ENCODE measurements around the gene SMTNL2.

Gene SMTNL2

DNA sequence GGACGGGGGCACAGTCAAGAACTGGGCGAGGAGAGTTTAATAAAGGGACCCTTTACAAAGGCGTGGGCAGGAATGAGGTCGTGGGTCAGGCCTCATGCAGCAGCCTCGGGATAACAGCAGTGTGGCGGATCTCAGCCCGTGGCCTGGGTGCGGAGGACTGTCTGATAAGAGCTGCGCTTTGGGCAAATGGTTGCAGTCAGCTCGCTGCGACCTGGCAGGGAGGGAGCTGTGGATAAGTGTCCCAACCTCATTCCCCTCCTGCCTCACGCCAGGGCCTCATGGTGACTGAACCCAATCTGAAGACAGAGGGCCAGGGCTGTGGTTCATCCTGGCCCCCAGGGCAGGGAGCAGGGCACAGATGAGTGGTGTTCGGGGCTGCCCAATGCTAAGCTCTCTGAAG lies 13.6 kb downstream of the SMTNL2 start:
- H3K4me3 ChIP-seq (ENCODE audit: low read length): no peak overlapping the region
- H3K27me3 ChIP-seq (ENCODE audit: control insufficient read depth, low read length): no peaks in the 10 kb centered on the region
- H4K20me1 ChIP-seq (ENCODE audit: control insufficient read depth, insufficient read depth, low read depth, low read length): no peaks in the 10 kb centered on the region
- H3K27ac ChIP-seq (ENCODE audit: low read depth, low read length): no peak overlapping the region
- no peaks in the 10 kb centered on the region for H3K36me3 ChIP-seq (ENCODE audit: control insufficient read depth, low read length)
- no peak overlapping the region for H3K4me2 ChIP-seq (ENCODE audit: low read length)
- H3F3A ChIP-seq (ENCODE audit: control insufficient read depth, insufficient read depth): no peaks in the 10 kb centered on the region
- H3K9me2 ChIP-seq (replicated peaks; ENCODE audit: control insufficient read depth, low read length): no peaks in the 10 kb centered on the region
- TF ChIP-seq, protein P1, sequence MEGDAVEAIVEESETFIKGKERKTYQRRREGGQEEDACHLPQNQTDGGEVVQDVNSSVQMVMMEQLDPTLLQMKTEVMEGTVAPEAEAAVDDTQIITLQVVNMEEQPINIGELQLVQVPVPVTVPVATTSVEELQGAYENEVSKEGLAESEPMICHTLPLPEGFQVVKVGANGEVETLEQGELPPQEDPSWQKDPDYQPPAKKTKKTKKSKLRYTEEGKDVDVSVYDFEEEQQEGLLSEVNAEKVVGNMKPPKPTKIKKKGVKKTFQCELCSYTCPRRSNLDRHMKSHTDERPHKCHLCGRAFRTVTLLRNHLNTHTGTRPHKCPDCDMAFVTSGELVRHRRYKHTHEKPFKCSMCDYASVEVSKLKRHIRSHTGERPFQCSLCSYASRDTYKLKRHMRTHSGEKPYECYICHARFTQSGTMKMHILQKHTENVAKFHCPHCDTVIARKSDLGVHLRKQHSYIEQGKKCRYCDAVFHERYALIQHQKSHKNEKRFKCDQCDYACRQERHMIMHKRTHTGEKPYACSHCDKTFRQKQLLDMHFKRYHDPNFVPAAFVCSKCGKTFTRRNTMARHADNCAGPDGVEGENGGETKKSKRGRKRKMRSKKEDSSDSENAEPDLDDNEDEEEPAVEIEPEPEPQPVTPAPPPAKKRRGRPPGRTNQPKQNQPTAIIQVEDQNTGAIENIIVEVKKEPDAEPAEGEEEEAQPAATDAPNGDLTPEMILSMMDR (IDR thresholded peaks at IDR 0.05; ENCODE audit: low read depth, low read length, poor library complexity, severe bottlenecking): no peak
- no peak for TF ChIP-seq EZH2phosphoT487 (IDR thresholded peaks at IDR 0.05; ENCODE audit: borderline replicate concordance, low read length)
- H3K9me3 ChIP-seq (ENCODE audit: control insufficient read depth, insufficient read depth, low read length): no peaks in the 10 kb centered on the region
- H3K79me2 ChIP-seq (ENCODE audit: control insufficient read depth, low read length): no peaks in the 10 kb centered on the region
- H3K4me1 ChIP-seq (ENCODE audit: control insufficient read depth, low read length): 0 out of 2 replicates have a peak, but pooled peaks cover 4% of the 10 kb centered on the region

DNA sequence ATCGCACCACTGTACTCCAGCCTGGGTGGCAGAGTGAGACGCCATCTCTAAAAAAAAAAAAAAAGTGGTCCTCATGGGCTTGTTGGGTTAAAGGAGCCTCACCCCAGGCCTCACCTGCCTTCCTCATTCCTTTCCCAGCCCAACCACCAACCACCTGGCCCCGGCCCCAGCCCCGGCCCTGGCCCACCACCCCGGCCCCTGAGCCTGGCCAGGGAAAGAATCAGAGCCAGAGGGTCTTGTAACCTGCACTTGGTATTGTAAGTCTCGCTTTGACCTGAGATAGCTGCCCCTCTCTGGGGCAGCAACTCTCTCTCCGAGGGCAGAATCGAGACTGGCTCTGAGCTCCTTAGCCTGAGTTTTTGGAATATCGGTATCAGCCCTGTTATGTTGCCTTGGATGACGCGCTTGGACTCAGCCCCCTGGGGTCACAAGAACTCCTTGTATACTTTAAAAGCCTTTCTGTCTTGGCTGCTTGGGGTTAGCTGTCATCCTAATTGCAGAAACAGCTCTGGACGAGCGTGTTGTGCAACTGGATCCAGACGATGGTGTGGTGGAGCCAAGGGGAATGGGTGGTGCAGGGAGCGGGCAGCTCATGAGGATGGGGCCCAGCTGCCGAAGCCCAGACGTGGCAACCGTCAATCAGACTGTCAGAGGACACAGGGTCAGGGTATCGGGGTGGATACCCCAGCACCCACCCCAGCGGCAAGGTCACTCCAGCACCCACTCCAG lies 14.6 kb downstream of the SMTNL2 start:
- 0 out of 2 replicates have a peak, but pooled peaks cover 4% of the 10 kb centered on the region for H3K4me1 ChIP-seq (ENCODE audit: control insufficient read depth, low read length)
- H4K20me1 ChIP-seq (ENCODE audit: control insufficient read depth, insufficient read depth, low read depth, low read length): no peaks in the 10 kb centered on the region
- no peaks in the 10 kb centered on the region for H3K9me3 ChIP-seq (ENCODE audit: control insufficient read depth, insufficient read depth, low read length)
- H3K4me2 ChIP-seq (ENCODE audit: low read length): no peak overlapping the region
- no peaks in the 10 kb centered on the region for H3F3A ChIP-seq (ENCODE audit: control insufficient read depth, insufficient read depth)
- H3K9me2 ChIP-seq (replicated peaks; ENCODE audit: control insufficient read depth, low read length): no peaks in the 10 kb centered on the region
- no peak overlapping the region for H3K27ac ChIP-seq (ENCODE audit: low read depth, low read length)
- H3K27me3 ChIP-seq (ENCODE audit: control insufficient read depth, low read length): no peaks in the 10 kb centered on the region
- H3K36me3 ChIP-seq (ENCODE audit: control insufficient read depth, low read length): no peaks in the 10 kb centered on the region
- no peak for TF ChIP-seq EZH2phosphoT487 (IDR thresholded peaks at IDR 0.05; ENCODE audit: borderline replicate concordance, low read length)
- TF ChIP-seq, protein P1 (IDR thresholded peaks at IDR 0.05; ENCODE audit: low read depth, low read length, poor library complexity, severe bottlenecking): no peak
- no peaks in the 10 kb centered on the region for H3K79me2 ChIP-seq (ENCODE audit: control insufficient read depth, low read length)
- H3K4me3 ChIP-seq (ENCODE audit: low read length): no peak overlapping the region

DNA sequence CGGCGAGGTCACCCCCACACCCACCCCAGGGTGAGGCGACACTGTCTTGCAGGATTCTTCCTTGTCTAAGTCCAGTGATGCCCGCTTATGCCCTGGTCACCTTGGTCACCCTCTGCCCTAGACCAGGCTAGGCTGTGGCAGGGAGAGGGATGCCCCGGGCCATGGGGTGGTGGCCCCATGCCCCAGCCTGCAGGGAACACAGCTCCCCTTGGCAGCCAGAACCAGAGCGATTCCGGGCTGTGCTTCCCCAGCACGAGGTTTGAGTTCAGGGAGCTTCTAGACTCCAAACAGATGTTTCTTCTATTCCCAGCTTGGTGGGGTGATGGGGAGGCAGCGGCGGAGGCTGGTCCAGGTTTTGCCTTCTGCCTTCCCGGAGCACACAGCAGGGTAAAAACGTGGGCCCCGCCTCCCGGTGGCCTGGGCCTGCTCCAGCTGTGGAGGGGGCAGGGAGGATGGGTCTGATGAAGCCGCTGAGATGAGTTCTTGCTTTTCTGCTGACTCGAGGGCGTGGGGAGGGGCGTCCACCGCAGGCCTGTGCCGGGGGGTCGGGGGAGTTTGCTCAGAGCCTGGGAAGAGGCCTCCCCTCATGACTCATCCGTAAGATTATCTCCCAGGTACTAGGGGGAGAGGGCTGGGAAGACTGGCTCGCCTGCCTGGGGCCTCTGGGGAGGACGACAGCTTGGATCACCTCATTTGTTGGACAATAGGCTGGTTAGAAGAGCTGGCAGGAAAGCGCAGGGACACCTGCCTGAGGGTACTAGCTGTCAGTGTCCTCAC lies 15.4 kb downstream of the SMTNL2 start:
- no peak overlapping the region for H3K4me2 ChIP-seq (ENCODE audit: low read length)
- H3K4me1 ChIP-seq (ENCODE audit: control insufficient read depth, low read length): 0 out of 2 replicates have a peak, but pooled peaks cover 4% of the 10 kb centered on the region
- no peak for TF ChIP-seq EZH2phosphoT487 (IDR thresholded peaks at IDR 0.05; ENCODE audit: borderline replicate concordance, low read length)
- TF ChIP-seq, protein P1 (IDR thresholded peaks at IDR 0.05; ENCODE audit: low read depth, low read length, poor library complexity, severe bottlenecking): no peak

More for the DNA sequence above, 15.4 kb downstream of the SMTNL2 start:
- H3K36me3 ChIP-seq (ENCODE audit: control insufficient read depth, low read length): no peaks in the 10 kb centered on the region
- no peaks in the 10 kb centered on the region for H3K27me3 ChIP-seq (ENCODE audit: control insufficient read depth, low read length)
- no peak overlapping the region for H3K27ac ChIP-seq (ENCODE audit: low read depth, low read length)
- H3K9me2 ChIP-seq (replicated peaks; ENCODE audit: control insufficient read depth, low read length): no peaks in the 10 kb centered on the region
- H3F3A ChIP-seq (ENCODE audit: control insufficient read depth, insufficient read depth): no peaks in the 10 kb centered on the region
- H3K9me3 ChIP-seq (ENCODE audit: control insufficient read depth, insufficient read depth, low read length): no peaks in the 10 kb centered on the region
- no peaks in the 10 kb centered on the region for H4K20me1 ChIP-seq (ENCODE audit: control insufficient read depth, insufficient read depth, low read depth, low read length)
- H3K4me3 ChIP-seq (ENCODE audit: low read length): no peak overlapping the region
- H3K79me2 ChIP-seq (ENCODE audit: control insufficient read depth, low read length): no peaks in the 10 kb centered on the region

Measured in DOHH2 (cell line).